K562 (cell line): ENCODE data around the gene PPT2. TPM values are rescaled to one million over a fixed set of nuclear protein-coding genes. Genes with fewer than 3 reads are reported as not detected.

ENCODE experiments used
- CXXC5 ChIP-seq: fragments of 250-450 bp; sonication (Bioruptor Pico); IDR thresholded peaks from 2 replicates; pipeline ENCODE4 v1.8.0; 2022; ENCODE audit warnings: inconsistent platforms, mild to moderate bottlenecking, moderate library complexity
- DMBX1 ChIP-seq: fragments of 250-450 bp; sonication (Bioruptor Pico); IDR thresholded peaks from 2 replicates; pipeline ENCODE4 v1.8.0; 2022; ENCODE audit warnings: inconsistent platforms, mild to moderate bottlenecking, moderate library complexity, borderline replicate concordance
- EGR1 ChIP-seq: fragments of 450-650 bp; conservative IDR thresholded peaks from 2 replicates; pipeline ENCODE4 v1.6.1; 2017; ENCODE audit warnings: mild to moderate bottlenecking
- GATAD2A ChIP-seq: fragments of 450-650 bp; IDR thresholded peaks from 2 replicates; pipeline ENCODE4 v1.6.1; 2017
- HMGN3 ChIP-seq: IDR thresholded peaks from 2 replicates; pipeline ENCODE4 v1.6.1; 2011; ENCODE audit warnings: borderline replicate concordance, low read depth, mild to moderate bottlenecking, mixed read lengths, low read length; ENCODE audit not compliant: insufficient read length; ENCODE audit errors: extremely low read depth
- JUN ChIP-seq, 2 experiments: sonication (generic) in 1 of 2; formaldehyde crosslinking in 1 of 2; IDR thresholded peaks; 2 replicates each; pipeline versions ENCODE4 v1.6.1 to v1.8.0; 2012 to 2022; ENCODE audit warnings: borderline replicate concordance in 2 of 2, mild to moderate bottlenecking in 2 of 2, improper control_type of control experiment in 1 of 2, low read depth in 1 of 2, low read length in 1 of 2, missing genetic modification reagents in 1 of 2
- TBL1XR1 ChIP-seq, 2 experiments: IDR thresholded peaks; 2 replicates each; pipeline ENCODE4 v1.6.1; 2012; ENCODE audit warnings: improper control_type of control experiment in 2 of 2, low read length in 2 of 2, mild to moderate bottlenecking in 1 of 2
- THRAP3 ChIP-seq: fragments of 450-650 bp; IDR thresholded peaks from 2 replicates; pipeline ENCODE4 v1.6.1; 2016; ENCODE audit warnings: mild to moderate bottlenecking, inconsistent platforms, borderline replicate concordance
- TOE1 ChIP-seq, 2 experiments: fragments of 450-650 bp in 1 of 2; sonication (generic) in 1 of 2; formaldehyde crosslinking in 1 of 2; IDR thresholded peaks; 2 replicates each; pipeline versions ENCODE4 v1.7.1 to v1.8.0; 2016 to 2022; ENCODE audit warnings: borderline replicate concordance in 2 of 2, mild to moderate bottlenecking in 2 of 2, antibody characterized with exemption in 1 of 2, inconsistent platforms in 1 of 2, low read depth in 1 of 2, missing genetic modification reagents in 1 of 2, moderate library complexity in 1 of 2
- TRIM24 ChIP-seq, 2 experiments: fragments of 450-650 bp; IDR thresholded peaks; 2 replicates each; pipeline ENCODE4 v1.6.1; 2016
- ZNF143 ChIP-seq: sonication (generic); formaldehyde crosslinking; IDR thresholded peaks from 2 replicates; pipeline ENCODE4 v1.9.0; 2022; ENCODE audit warnings: mild to moderate bottlenecking, missing genetic modification reagents
- polyA plus RNA-seq, 8 experiments: library from polyadenylated mRNA; depleted of rRNA in 4 of 8; stranded (reverse) in 5 of 8; unstranded in 3 of 8; fragments of >200 nt; fragmentation: Nextera tagmentation in 2 of 8; fragmentation: Illumina TruSeq in 1 of 8; extraction: Ambion mirVana in 2 of 8; extraction: Trizol in 1 of 8; gene quantifications; 2 replicates each; pipeline versions ENCODE4 v1.2.1 to v1.2.3, GENCODE V29; 2011 to 2014; ENCODE audit warnings: inconsistent platforms in 1 of 8, missing spikeins in 1 of 8
- total RNA-seq, 7 experiments: library from RNA; depleted of rRNA in 6 of 7; stranded (reverse); fragments of >200 nt in 6 of 7; fragmentation: Illumina TruSeq in 2 of 7; extraction: Trizol in 2 of 7; gene quantifications; 2 replicates each; pipeline versions ENCODE4 v1.2.1 to v1.2.3, GENCODE V29; 2011 to 2021; ENCODE audit warnings: low replicate concordance in 1 of 7
- TF ChIP-seq, protein P1 (sequence below), 2 experiments: IDR thresholded peaks; 2 replicates each; pipeline ENCODE4 v1.6.1; 2012; ENCODE audit warnings: improper control_type of control experiment in 2 of 2, low read depth in 2 of 2, low read length in 2 of 2, borderline replicate concordance in 1 of 2
- TF ChIP-seq, protein P2 (sequence below): fragments of 450-650 bp; IDR thresholded peaks from 2 replicates; pipeline ENCODE4 v1.6.1; 2018; ENCODE audit not compliant: partially characterized antibody
- TF ChIP-seq, protein P3 (sequence below): fragments of 450-650 bp; formaldehyde crosslinking; IDR thresholded peaks from 2 replicates; pipeline ENCODE4 v1.4.0; 2020; ENCODE audit warnings: mild to moderate bottlenecking, moderate library complexity
- TF ChIP-seq, protein P4 (sequence below): fragments of 450-650 bp; IDR thresholded peaks from 2 replicates; pipeline ENCODE4 v1.6.1; 2016; ENCODE audit warnings: antibody characterized with exemption

PPT2 gene
- total and polyA plus RNA-seq, 9 of the 15 experiments (the other 6 are each of a cell fraction or from before 2014, with no cell fraction given), result 27.4 to 98.8 (median 69.9) TPM

DNA sequence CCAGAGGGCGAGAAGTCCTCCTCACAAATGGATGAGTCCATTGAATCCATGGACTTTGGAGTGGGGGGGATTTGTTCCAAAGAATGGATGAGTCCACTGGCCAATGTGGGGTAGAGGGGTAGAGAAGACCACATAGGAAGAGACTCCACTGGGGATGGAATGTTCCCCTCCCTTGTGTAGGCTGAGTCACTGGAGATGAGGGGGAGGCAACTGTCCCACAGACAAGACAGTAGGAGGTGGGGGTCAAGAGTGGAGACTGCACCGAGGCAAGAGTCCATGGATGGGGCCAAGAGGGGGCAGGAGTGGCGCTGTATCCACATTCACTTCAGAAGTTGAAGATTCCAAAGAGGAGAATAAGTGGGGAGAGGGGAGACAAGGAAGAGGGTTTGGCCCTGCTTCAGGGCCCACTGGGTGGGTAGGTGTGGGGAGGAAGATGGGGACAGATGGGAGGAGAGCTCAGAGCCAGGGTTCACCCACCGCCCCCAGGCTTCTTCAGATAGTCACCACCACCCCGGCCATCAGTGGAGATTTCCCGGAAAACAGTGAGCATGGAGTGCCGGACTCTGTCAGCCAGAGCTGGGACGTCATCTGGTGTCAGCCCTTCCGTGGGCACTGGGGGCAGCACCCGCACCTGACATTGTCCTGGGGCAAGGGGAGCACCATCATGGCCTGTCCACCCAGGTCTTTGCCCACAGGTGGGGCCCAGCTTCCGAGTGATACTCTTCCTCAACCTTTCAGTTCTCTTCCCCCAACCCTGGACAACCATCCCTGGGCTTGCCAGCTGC is 15.1 kb downstream of the PPT2 start (continued):
- TF ChIP-seq HMGN3 (peak; percentile 32), TOE1 (IDR thresholded peaks at IDR 0.05; ENCODE audit: borderline replicate concordance) (0 out of 2 replicates have a peak, but pooled peaks have one; percentile 23), TOE1 (CRISPR knock-in tag; IDR thresholded peaks at IDR 0.05; ENCODE audit: borderline replicate concordance, low read depth) (no peak), ZNF143 (CRISPR knock-in tag) (no peak), CXXC5 (0 out of 2 replicates have a peak, but pooled peaks have one; percentile 22), TBL1XR1 (IDR thresholded peaks at IDR 0.05; ENCODE audit: low read length in 2 of 2) (0 out of 4 replicates have a peak, but pooled peaks of 1 of the 2 experiments have one; percentile 3), EGR1 (peak; percentile 90), JUN (IDR thresholded peaks at IDR 0.05; ENCODE audit: borderline replicate concordance, low read depth, low read length) (0 out of 2 replicates have a peak, but pooled peaks have one; percentile 45), JUN (CRISPR knock-in tag; IDR thresholded peaks at IDR 0.05; ENCODE audit: borderline replicate concordance) (no peak), DMBX1 (0 out of 2 replicates have a peak, but pooled peaks have one; percentile 16), TRIM24 (IDR thresholded peaks at IDR 0.05) (peak in 1 of 2 experiments; percentile 42; a peak in 1 of 4 replicates), THRAP3 (peak; percentile 73; the same call in 1 of the 2 replicates), GATAD2A (0 out of 2 replicates have a peak, but pooled peaks have one; percentile 60)
- TF ChIP-seq, protein P1, sequence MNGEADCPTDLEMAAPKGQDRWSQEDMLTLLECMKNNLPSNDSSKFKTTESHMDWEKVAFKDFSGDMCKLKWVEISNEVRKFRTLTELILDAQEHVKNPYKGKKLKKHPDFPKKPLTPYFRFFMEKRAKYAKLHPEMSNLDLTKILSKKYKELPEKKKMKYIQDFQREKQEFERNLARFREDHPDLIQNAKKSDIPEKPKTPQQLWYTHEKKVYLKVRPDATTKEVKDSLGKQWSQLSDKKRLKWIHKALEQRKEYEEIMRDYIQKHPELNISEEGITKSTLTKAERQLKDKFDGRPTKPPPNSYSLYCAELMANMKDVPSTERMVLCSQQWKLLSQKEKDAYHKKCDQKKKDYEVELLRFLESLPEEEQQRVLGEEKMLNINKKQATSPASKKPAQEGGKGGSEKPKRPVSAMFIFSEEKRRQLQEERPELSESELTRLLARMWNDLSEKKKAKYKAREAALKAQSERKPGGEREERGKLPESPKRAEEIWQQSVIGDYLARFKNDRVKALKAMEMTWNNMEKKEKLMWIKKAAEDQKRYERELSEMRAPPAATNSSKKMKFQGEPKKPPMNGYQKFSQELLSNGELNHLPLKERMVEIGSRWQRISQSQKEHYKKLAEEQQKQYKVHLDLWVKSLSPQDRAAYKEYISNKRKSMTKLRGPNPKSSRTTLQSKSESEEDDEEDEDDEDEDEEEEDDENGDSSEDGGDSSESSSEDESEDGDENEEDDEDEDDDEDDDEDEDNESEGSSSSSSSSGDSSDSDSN (IDR thresholded peaks at IDR 0.05; ENCODE audit: borderline replicate concordance in 1 of 2, low read depth in 2 of 2, low read length in 2 of 2), result no peak
- TF ChIP-seq, protein P2, sequence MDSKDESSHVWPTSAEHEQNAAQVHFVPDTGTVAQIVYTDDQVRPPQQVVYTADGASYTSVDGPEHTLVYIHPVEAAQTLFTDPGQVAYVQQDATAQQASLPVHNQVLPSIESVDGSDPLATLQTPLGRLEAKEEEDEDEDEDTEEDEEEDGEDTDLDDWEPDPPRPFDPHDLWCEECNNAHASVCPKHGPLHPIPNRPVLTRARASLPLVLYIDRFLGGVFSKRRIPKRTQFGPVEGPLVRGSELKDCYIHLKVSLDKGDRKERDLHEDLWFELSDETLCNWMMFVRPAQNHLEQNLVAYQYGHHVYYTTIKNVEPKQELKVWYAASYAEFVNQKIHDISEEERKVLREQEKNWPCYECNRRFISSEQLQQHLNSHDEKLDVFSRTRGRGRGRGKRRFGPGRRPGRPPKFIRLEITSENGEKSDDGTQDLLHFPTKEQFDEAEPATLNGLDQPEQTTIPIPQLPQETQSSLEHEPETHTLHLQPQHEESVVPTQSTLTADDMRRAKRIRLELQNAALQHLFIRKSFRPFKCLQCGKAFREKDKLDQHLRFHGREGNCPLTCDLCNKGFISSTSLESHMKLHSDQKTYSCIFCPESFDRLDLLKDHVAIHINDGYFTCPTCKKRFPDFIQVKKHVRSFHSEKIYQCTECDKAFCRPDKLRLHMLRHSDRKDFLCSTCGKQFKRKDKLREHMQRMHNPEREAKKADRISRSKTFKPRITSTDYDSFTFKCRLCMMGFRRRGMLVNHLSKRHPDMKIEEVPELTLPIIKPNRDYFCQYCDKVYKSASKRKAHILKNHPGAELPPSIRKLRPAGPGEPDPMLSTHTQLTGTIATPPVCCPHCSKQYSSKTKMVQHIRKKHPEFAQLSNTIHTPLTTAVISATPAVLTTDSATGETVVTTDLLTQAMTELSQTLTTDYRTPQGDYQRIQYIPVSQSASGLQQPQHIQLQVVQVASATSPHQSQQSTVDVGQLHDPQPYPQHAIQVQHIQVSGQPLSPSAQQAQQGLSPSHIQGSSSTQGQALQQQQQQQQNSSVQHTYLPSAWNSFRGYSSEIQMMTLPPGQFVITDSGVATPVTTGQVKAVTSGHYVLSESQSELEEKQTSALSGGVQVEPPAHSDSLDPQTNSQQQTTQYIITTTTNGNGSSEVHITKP, result peak; percentile 97
- TF ChIP-seq, protein P3, sequence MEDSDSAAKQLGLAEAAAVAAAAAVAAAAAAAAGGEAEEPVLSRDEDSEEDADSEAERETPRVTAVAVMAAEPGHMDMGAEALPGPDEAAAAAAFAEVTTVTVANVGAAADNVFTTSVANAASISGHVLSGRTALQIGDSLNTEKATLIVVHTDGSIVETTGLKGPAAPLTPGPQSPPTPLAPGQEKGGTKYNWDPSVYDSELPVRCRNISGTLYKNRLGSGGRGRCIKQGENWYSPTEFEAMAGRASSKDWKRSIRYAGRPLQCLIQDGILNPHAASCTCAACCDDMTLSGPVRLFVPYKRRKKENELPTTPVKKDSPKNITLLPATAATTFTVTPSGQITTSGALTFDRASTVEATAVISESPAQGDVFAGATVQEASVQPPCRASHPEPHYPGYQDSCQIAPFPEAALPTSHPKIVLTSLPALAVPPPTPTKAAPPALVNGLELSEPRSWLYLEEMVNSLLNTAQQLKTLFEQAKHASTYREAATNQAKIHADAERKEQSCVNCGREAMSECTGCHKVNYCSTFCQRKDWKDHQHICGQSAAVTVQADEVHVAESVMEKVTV, result no peak
- TF ChIP-seq, protein P4, sequence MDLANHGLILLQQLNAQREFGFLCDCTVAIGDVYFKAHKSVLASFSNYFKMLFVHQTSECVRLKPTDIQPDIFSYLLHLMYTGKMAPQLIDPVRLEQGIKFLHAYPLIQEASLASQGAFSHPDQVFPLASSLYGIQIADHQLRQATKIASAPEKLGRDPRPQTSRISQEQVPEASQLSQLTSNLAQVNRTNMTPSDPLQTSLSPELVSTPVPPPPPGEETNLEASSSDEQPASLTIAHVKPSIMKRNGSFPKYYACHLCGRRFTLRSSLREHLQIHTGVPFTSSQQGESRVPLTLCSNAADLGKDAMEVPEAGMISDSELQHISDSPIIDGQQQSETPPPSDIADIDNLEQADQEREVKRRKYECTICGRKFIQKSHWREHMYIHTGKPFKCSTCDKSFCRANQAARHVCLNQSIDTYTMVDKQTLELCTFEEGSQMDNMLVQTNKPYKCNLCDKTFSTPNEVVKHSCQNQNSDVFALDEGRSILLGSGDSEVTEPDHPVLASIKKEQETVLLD, result no peak; the same call in 1 of the 2 replicates
